ENCODE results near the gene LRRK1. TPM values are rescaled to one million over a fixed set of nuclear protein-coding genes. Genes with fewer than 3 reads are reported as not detected.
A peak's percentile ranks its signal among the peaks of the same experiment; 100 is the strongest.

LRRK1 gene
- total and polyA plus RNA-seq, 2 of the 4 experiments (the other 2 are of a cell fraction), result 3.0 to 5.8 TPM

DNA sequence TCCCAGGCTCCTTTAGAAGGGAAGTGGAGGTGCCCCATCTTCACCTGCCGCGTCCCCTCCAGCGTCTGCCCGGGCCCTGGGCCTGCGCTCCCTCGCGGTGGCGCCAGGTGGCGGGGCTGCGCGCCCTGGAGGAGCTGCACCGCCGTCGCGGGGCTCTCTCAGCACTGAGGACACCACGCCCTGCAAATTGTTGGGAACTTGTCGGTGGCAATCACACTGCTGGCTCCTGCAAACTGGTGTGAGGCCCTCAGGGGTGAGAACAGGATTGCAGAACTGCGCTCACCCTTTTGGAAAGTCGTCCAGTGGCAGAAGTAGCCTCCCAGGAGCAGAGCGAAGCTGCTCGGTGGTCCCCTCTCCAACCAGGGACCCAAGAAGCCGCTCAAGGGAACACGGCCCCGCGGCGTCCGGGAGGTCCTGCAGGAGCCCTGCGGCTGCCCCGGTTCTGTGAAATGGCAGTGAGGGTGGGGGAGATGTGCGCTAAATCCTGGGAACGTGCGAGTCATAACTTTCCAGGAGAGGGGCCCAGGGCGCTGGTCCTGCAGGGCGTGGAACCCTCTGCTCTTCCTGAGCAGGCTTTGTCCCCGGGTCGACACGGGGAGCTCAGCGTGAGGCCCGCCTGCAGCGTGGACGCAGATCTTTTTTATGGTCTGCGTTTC lies 995 bp upstream of the LRRK1 start:
- peak overlapping the region; percentile 74 for H2AK9ac ChIP-seq (replicated peaks; ENCODE audit: low read depth, low read length, poor library complexity)
- H3K56ac ChIP-seq (ENCODE audit: extremely low read depth, insufficient read depth, low read length), result peak overlapping the region; percentile 72; the same call in 1 of the 2 replicates
- no peak overlapping the region for H2BK5ac ChIP-seq (ENCODE audit: low read depth, low read length, poor library complexity, severe bottlenecking)
- WGBS, 2 experiments (ENCODE audit: extremely low coverage in 2 of 2, insufficient read length in 1 of 2), result 3% methylated on average over 18 of the region's 42 CpGs; no CpG with 5 or more reads in 1 of the 2 experiments
- peak overlapping the region; percentile 96 for H2AFZ ChIP-seq (replicated peaks; ENCODE audit: low read length, poor library complexity)
- H4K20me1 ChIP-seq (ENCODE audit: insufficient read depth, low read length), result no peaks in the 10 kb centered on the region
- peak overlapping the region; percentile 81 for H3K4ac ChIP-seq (ENCODE audit: low read depth, low read length)
- peak overlapping the region; percentile 14 to 79 for H4K8ac ChIP-seq (ENCODE audit: low read depth in 2 of 2, low read length in 2 of 2)
- H3K18ac ChIP-seq (ENCODE audit: low read depth, low read length), result no peak overlapping the region
- dilution Hi-C loops (cut with HindIII; ENCODE audit: low sequenced_read_pairs, unreplicated experiment) (no loop called here), intact Hi-C loops (cut with micrococcal nuclease) (loop anchor here (1.0 to 5.0 kb wide), 3 partner anchors 89 to 339 kb away; no protein-coding TSS in a partner anchor), in situ Hi-C loops (cut with MboI; ENCODE audit: low sequenced_read_pairs) (loop anchor here (5.0 to 25.0 kb wide), 2 partner anchors 89 to 344 kb away; partner anchors contain the start of gene CHSY1)
- peaks cover 16 to 28% of the 10 kb centered on the region in 2 experiments for H3K79me1 ChIP-seq (ENCODE audit: low read depth in 1 of 2, low read length in 2 of 2)
- H3K4me2 ChIP-seq (ENCODE audit: low read depth, low read length), result peak overlapping the region; percentile 92
- peaks cover 5% of the 10 kb centered on the region for H3K9me3 ChIP-seq (ENCODE audit: control insufficient read depth, insufficient read depth, low read length)
- peak overlapping the region; percentile 84; the same call in 1 of the 2 replicates for H3K9ac ChIP-seq (ENCODE audit: low read depth, low read length)
- H3K27me3 ChIP-seq (ENCODE audit: control insufficient read depth, insufficient read depth, low read length), result no peaks in the 10 kb centered on the region
- TF ChIP-seq BHLHE40 (IDR thresholded peaks at IDR 0.05; ENCODE audit: low read depth, low read length) (no peak), MXI1 (IDR thresholded peaks at IDR 0.05; ENCODE audit: borderline replicate concordance, low read depth, low read length) (0 out of 2 replicates have a peak, but pooled peaks have one; percentile 34), RCOR1 (IDR thresholded peaks at IDR 0.05; ENCODE audit: insufficient replicate concordance, low read length) (no peak), CHD1 (IDR thresholded peaks at IDR 0.05; ENCODE audit: low read depth, low read length) (no peak), MAZ (IDR thresholded peaks at IDR 0.05; ENCODE audit: borderline replicate concordance, low read depth, low read length) (peak; percentile 32; the same call in 1 of the 2 replicates), NFE2L2 (IDR thresholded peaks at IDR 0.05; ENCODE audit: low read depth, low read length) (no peak), RAD21 (IDR thresholded peaks at IDR 0.05; ENCODE audit: low read length) (peak; percentile 85), SMC3 (IDR thresholded peaks at IDR 0.05; ENCODE audit: low read depth, low read length) (peak; percentile 95), ELK1 (IDR thresholded peaks at IDR 0.05; ENCODE audit: borderline replicate concordance, low read depth, low read length) (no peak), FOS (IDR thresholded peaks at IDR 0.05; ENCODE audit: low read depth, low read length) (no peak), RFX5 (IDR thresholded peaks at IDR 0.05; ENCODE audit: low read depth, low read length) (no peak), MAFK (IDR thresholded peaks at IDR 0.05; ENCODE audit: low read depth, low read length) (no peak)
- TF ChIP-seq, protein P1, sequence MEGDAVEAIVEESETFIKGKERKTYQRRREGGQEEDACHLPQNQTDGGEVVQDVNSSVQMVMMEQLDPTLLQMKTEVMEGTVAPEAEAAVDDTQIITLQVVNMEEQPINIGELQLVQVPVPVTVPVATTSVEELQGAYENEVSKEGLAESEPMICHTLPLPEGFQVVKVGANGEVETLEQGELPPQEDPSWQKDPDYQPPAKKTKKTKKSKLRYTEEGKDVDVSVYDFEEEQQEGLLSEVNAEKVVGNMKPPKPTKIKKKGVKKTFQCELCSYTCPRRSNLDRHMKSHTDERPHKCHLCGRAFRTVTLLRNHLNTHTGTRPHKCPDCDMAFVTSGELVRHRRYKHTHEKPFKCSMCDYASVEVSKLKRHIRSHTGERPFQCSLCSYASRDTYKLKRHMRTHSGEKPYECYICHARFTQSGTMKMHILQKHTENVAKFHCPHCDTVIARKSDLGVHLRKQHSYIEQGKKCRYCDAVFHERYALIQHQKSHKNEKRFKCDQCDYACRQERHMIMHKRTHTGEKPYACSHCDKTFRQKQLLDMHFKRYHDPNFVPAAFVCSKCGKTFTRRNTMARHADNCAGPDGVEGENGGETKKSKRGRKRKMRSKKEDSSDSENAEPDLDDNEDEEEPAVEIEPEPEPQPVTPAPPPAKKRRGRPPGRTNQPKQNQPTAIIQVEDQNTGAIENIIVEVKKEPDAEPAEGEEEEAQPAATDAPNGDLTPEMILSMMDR (conservative IDR thresholded peaks at IDR 0.05; ENCODE audit: low read depth, low read length), result peak; percentile 90
- POLR2A ChIA-PET (ENCODE audit: unreplicated experiment), result interaction anchor here (1.4 kb wide), 1 partner anchor 89 kb away, joined by 4 read pairs; no protein-coding TSS in a partner anchor
- no peak overlapping the region; the same call in 1 of the 2 replicates for H2AK5ac ChIP-seq (ENCODE audit: low read depth, low read length)
- no peak overlapping the region; the same call in 1 of the 2 replicates for H3K27ac ChIP-seq (ENCODE audit: insufficient read depth, low read length)
- no TSS peak for BruUV-seq (replicated peaks)
- ATAC-seq (ENCODE audit: low read depth) (peak; percentile 83), DNase-seq (peak; percentile 62)
- CTCF ChIA-PET, result interaction anchor here (0.6 to 5.4 kb wide), 10 partner anchors 16 to 90 kb away, joined by 3 to 44 read pairs (median 3); partner anchors contain the start of gene ALDH1A3
- H4K91ac ChIP-seq (ENCODE audit: insufficient read depth, low read depth, low read length), result 0 out of 2 replicates have a peak overlapping the region, but pooled peaks have one; percentile 5
- 0 out of 2 replicates have a peak, but pooled peaks cover 4% of the 10 kb centered on the region for H3K9me1 ChIP-seq (ENCODE audit: insufficient read depth, low read length)
- no peaks in the 10 kb centered on the region; the same call in 1 of the 2 replicates for H3K4me1 ChIP-seq (ENCODE audit: control insufficient read depth, insufficient read depth, low read length)
- H4K5ac ChIP-seq (ENCODE audit: low read depth, low read length), result peak overlapping the region; percentile 56; the same call in 1 of the 2 replicates
- H3K36me3 ChIP-seq (ENCODE audit: control insufficient read depth, insufficient read depth, low read length), result no peaks in the 10 kb centered on the region
- H2BK120ac ChIP-seq (ENCODE audit: low read depth, low read length), result 0 out of 2 replicates have a peak overlapping the region, but pooled peaks have one; percentile 25
- H3K14ac ChIP-seq (replicated peaks; ENCODE audit: low read depth, low read length), result peak overlapping the region; percentile 87
- peak overlapping the region; percentile 2; the same call in 1 of the 3 replicates for H2BK15ac ChIP-seq (ENCODE audit: low read depth, low read length)
- no peak overlapping the region for H2BK20ac ChIP-seq (ENCODE audit: low read depth, low read length)
- H3K23ac ChIP-seq (ENCODE audit: low read depth, low read length), result peak overlapping the region; percentile 74
- peak overlapping the region; percentile 60 for H3K4me3 ChIP-seq (ENCODE audit: insufficient read depth, low read depth, low read length)
